ENCODE measurements around the gene SPATA1.

The SPATA1 gene

DNA sequence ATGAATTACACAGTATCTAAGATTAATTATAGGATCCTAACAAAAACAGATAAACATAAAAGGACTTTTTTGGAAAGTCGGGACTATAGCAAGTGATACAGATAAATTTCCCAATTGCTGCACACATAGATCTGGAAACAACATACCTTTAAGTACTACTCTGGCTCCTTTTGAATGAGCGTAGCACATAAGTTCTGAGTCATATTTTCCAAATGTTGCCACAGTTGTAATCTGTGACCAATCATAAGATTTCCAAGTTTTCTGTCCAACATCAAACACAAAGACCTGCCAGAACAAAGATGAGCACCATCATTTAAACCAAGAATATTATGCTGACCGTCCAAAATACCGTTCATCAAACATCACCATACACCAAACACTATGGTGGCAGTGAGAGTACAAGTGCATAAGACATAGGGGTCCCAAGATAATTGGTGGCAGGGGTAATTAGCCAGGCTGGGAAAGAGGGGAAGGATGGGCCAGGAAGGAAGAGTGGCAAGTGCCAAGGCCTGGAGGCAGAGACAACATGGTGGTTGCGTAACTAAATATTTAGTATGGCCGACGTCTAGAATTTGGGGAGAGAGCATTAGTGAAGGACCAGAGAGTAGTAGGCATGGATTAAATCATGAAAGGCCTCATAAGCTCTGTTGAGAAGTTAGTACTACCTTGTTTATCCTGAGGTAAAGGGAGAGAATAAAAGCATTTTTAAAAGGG, 64.4 kb downstream of the SPATA1 start:
- Histone ChIP-seq H3K27me3 (ENCODE audit: control insufficient read depth, insufficient read depth, low read length) (no peaks in the 10 kb centered on the region), H3K4me3 (ENCODE audit: low read length) (no peak overlapping the region), H3K9me3 (ENCODE audit: control insufficient read depth, insufficient read depth, low read length) (no peaks in the 10 kb centered on the region), H3K36me3 (ENCODE audit: control insufficient read depth, insufficient read depth, low read length) (no peaks in the 10 kb centered on the region; the same call in 1 of the 2 replicates), H3K27ac (ENCODE audit: low read length) (no peak overlapping the region), H3K4me1 (ENCODE audit: control insufficient read depth, insufficient read depth, low read length) (peaks cover 3% of the 10 kb centered on the region; the same call in 1 of the 2 replicates)
- WGBS (ENCODE audit: insufficient coverage, insufficient read length) = 100% methylated on average over 2 of the region's 7 CpGs
- no peak for DNase-seq (ENCODE audit: low read depth, low spot score)

DNA sequence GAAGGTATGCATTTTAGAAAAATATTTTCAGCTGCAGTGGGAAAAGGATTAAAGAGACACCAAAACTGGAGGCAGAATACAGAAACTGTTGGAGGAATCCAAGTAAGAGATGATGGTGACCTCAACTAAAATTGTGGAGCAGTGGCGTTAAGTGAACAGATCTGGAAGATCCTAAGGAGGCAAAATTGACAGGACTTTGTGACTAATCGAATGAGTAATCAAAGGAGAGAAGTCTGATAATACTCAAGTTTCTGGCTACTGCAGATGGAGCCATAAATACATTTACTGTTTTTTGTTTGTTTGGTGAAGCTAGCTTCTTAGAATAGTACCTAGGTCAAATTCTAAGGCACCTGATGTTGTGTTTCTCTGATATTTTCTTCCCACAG, 65.0 kb downstream of the SPATA1 start:
- no peak for DNase-seq (ENCODE audit: low read depth, low spot score)
- peaks cover 3% of the 10 kb centered on the region; the same call in 1 of the 2 replicates for H3K4me1 ChIP-seq (ENCODE audit: control insufficient read depth, insufficient read depth, low read length)
- no CpG with 5 or more reads among the region's 2 CpGs for WGBS (ENCODE audit: insufficient coverage, insufficient read length)
- no peak overlapping the region for H3K4me3 ChIP-seq (ENCODE audit: low read length)
- no peaks in the 10 kb centered on the region; the same call in 1 of the 2 replicates for H3K36me3 ChIP-seq (ENCODE audit: control insufficient read depth, insufficient read depth, low read length)
- H3K9me3 ChIP-seq (ENCODE audit: control insufficient read depth, insufficient read depth, low read length) = no peaks in the 10 kb centered on the region
- no peak overlapping the region for H3K27ac ChIP-seq (ENCODE audit: low read length)
- no peaks in the 10 kb centered on the region for H3K27me3 ChIP-seq (ENCODE audit: control insufficient read depth, insufficient read depth, low read length)

DNA sequence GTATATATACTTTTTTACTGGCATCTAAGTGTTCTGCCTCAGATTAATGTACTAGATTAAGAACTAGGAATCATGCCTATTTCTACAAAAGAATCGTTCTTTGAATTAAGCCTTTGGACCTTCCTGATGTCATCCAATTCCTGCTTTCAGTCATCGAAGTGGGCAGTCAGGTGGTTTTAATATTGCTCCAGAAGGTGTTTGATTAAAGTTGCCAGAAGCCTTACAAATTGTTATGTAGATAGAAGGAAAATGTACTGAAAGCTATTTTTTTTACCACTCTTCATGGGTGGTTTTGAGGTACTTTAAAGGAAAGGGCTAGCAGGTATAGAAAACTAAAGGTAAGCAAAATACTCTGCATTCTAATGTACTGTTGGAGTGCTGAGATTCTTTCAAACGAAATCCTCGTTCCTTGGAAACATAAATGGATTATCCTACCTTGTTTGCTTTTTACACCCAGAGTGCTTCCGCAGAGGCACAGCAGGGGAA, 67.3 kb downstream of the SPATA1 start:
- WGBS (ENCODE audit: insufficient coverage, insufficient read length) = no CpG with 5 or more reads among the region's 5 CpGs
- no peaks in the 10 kb centered on the region; the same call in 1 of the 2 replicates for H3K36me3 ChIP-seq (ENCODE audit: control insufficient read depth, insufficient read depth, low read length)
- no peaks in the 10 kb centered on the region for H3K27me3 ChIP-seq (ENCODE audit: control insufficient read depth, insufficient read depth, low read length)
- H3K9me3 ChIP-seq (ENCODE audit: control insufficient read depth, insufficient read depth, low read length) = no peaks in the 10 kb centered on the region
- H3K4me3 ChIP-seq (ENCODE audit: low read length) = peak overlapping the region; percentile 74; the same call in 1 of the 2 replicates
- peaks cover 3% of the 10 kb centered on the region; the same call in 1 of the 2 replicates for H3K4me1 ChIP-seq (ENCODE audit: control insufficient read depth, insufficient read depth, low read length)
- no peak overlapping the region for H3K27ac ChIP-seq (ENCODE audit: low read length)
- DNase-seq (ENCODE audit: low read depth, low spot score) = no peak

DNA sequence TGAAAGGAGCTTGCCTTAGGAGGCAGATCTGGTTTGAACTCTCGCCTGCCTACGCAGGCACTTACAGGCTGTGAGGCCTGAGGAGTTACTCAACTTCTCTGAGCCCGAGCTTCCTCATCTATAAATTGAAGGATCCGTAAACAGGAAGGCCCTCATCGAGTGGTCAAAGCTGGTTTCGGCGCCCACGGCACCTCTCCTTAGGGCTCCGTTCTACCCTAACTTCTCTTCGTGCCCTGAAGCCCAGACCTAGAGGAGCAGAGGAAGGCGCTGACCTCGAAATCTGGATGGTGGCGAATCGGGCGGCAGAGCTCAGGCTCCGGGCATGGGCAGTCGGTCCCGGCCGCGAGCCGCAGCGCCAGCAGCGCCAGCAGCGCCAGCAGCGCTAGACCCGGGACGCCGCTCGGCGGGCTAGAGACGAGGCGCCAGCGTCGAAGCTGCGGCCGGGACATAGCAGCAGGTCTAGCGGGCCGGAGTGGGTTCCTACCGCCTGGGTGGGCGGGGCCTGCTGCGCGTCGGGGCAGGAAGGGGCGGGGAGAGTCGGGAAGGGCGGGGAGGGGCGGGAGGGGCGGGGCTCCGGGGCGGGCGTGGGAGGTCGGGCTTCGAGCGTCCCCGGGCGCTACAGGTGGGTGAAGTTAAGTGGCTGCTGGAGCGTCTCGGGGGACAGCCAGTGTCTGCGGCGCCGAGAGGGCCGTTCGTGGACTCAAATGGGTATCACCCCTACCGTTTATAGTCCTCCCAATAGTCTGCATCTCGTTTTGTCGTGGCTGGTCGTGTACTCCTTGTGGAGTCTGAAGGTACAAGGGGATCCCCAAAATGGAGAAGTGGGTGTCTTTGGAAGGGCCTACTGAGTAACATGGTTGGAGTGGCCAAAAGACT, 68.0 kb downstream of the SPATA1 start, which contains the start of gene CTBS:
CTBS (minus strand) TSS at position 474 of the 876 bp plus-strand sequence; CDS start at position 449, 25 bp downstream.
- peak; percentile 60 for DNase-seq (ENCODE audit: low read depth, low spot score)
- Histone ChIP-seq H3K9me3 (ENCODE audit: control insufficient read depth, insufficient read depth, low read length) (no peaks in the 10 kb centered on the region), H3K4me1 (ENCODE audit: control insufficient read depth, insufficient read depth, low read length) (peaks cover 3% of the 10 kb centered on the region; the same call in 1 of the 2 replicates), H3K27me3 (ENCODE audit: control insufficient read depth, insufficient read depth, low read length) (no peaks in the 10 kb centered on the region), H3K4me3 (ENCODE audit: low read length) (peak within 1 kb of the TSS; percentile 74), H3K27ac (ENCODE audit: low read length) (no peak within 1 kb of the TSS), H3K36me3 (ENCODE audit: control insufficient read depth, insufficient read depth, low read length) (no peaks in the 10 kb centered on the region; the same call in 1 of the 2 replicates)
- no CpG with 5 or more reads among the region's 67 CpGs for WGBS (ENCODE audit: insufficient coverage, insufficient read length)

- no CpG with 5 or more reads among the region's 7 CpGs for WGBS (ENCODE audit: insufficient coverage, insufficient read length)
- Histone ChIP-seq H3K4me1 (ENCODE audit: control insufficient read depth, insufficient read depth, low read length) (peaks cover 3% of the 10 kb centered on the region; the same call in 1 of the 2 replicates), H3K27me3 (ENCODE audit: control insufficient read depth, insufficient read depth, low read length) (no peaks in the 10 kb centered on the region), H3K9me3 (ENCODE audit: control insufficient read depth, insufficient read depth, low read length) (no peaks in the 10 kb centered on the region), H3K27ac (ENCODE audit: low read length) (no peak overlapping the region), H3K4me3 (ENCODE audit: low read length) (no peak overlapping the region), H3K36me3 (ENCODE audit: control insufficient read depth, insufficient read depth, low read length) (no peaks in the 10 kb centered on the region)
- DNase-seq (ENCODE audit: low read depth, low spot score) = no peak
Observed at GRCh38 chr1:84574936-84575335, 68.8 kb downstream of the SPATA1 start.

- DNase-seq (ENCODE audit: low read depth, low spot score) = no peak
- Histone ChIP-seq H3K4me1 (ENCODE audit: control insufficient read depth, insufficient read depth, low read length) (no peaks in the 10 kb centered on the region), H3K9me3 (ENCODE audit: control insufficient read depth, insufficient read depth, low read length) (no peaks in the 10 kb centered on the region), H3K4me3 (ENCODE audit: low read length) (no peak overlapping the region), H3K36me3 (ENCODE audit: control insufficient read depth, insufficient read depth, low read length) (no peaks in the 10 kb centered on the region), H3K27me3 (ENCODE audit: control insufficient read depth, insufficient read depth, low read length) (no peaks in the 10 kb centered on the region), H3K27ac (ENCODE audit: low read length) (no peak overlapping the region)
- WGBS (ENCODE audit: insufficient coverage, insufficient read length) = no CpG with 5 or more reads among the region's 3 CpGs
Observed at GRCh38 chr1:84581648-84582047, 75.5 kb downstream of the SPATA1 start.

DNA sequence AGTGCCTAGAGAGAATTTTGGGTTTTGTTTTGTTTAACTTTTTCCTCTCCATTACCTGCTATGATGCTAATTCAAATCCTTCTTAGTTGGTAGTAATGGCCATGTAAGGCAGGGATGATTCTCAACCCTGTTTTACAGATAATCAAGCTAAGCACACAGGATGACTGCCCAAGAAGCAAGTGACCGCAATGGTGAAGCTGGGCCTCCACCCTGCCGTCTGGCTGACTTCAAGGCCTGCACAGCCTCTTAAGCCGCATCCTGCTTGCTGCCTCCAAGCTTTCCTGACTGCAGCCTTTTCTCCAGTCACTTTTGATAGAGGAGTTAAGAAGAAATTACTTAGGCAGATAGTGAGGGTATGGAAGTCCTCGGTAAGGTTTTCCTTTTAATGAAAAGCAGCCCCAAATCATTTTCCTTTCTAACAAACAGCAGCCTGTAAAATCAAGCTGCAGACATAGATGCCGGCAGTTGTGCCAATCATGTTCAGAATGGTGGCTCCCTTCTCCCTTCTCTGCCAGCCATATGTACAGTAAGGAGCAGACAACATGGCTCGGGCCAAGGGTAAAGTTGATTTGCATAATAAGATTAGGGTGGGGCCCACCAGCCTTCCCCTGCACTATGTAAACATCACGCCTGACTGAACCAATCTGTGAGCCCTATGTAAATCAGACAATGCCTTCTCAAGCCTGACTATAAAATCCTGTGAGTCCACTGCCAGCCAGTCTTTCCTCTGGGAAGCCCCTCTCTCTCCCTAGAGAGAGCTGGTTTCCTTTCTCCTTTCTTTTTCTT, 76.8 kb downstream of the SPATA1 start:
- no CpG with 5 or more reads among the region's 7 CpGs for WGBS (ENCODE audit: insufficient coverage, insufficient read length)
- Histone ChIP-seq H3K27me3 (ENCODE audit: control insufficient read depth, insufficient read depth, low read length) (no peaks in the 10 kb centered on the region), H3K4me1 (ENCODE audit: control insufficient read depth, insufficient read depth, low read length) (no peaks in the 10 kb centered on the region), H3K9me3 (ENCODE audit: control insufficient read depth, insufficient read depth, low read length) (no peaks in the 10 kb centered on the region), H3K27ac (ENCODE audit: low read length) (no peak overlapping the region), H3K4me3 (ENCODE audit: low read length) (no peak overlapping the region), H3K36me3 (ENCODE audit: control insufficient read depth, insufficient read depth, low read length) (no peaks in the 10 kb centered on the region)
- DNase-seq (ENCODE audit: low read depth, low spot score) = no peak

- no peaks in the 10 kb centered on the region for H3K4me1 ChIP-seq (ENCODE audit: control insufficient read depth, insufficient read depth, low read length)
- no peak overlapping the region for H3K4me3 ChIP-seq (ENCODE audit: low read length)
- no peaks in the 10 kb centered on the region for H3K27me3 ChIP-seq (ENCODE audit: control insufficient read depth, insufficient read depth, low read length)
- no peaks in the 10 kb centered on the region for H3K9me3 ChIP-seq (ENCODE audit: control insufficient read depth, insufficient read depth, low read length)
- no peaks in the 10 kb centered on the region for H3K36me3 ChIP-seq (ENCODE audit: control insufficient read depth, insufficient read depth, low read length)
- no peak for DNase-seq (ENCODE audit: low read depth, low spot score)
- no CpG with 5 or more reads among the region's 10 CpGs for WGBS (ENCODE audit: insufficient coverage, insufficient read length)
- H3K27ac ChIP-seq (ENCODE audit: low read length) = no peak overlapping the region
Observed at GRCh38 chr1:84583648-84584047, 77.5 kb downstream of the SPATA1 start.

DNA sequence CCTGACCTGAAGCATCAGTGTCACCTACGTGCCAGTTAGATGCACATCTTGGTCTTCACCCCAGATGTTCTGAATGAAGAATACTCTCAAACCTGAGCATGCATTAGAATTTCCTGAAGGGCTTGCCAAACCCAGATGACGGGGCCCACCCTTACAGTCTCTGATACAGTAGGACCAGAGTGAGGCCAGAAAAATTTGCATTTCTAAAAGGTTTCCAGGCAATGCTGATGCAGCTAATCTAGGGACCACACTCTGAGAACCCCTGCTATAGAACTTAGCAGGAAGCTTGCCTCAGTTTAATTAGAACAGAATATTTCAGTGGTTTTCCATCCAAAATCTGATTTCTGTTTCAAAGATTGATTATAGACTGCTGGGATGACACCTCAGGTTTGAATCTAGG, 77.9 kb downstream of the SPATA1 start:
- Histone ChIP-seq H3K27ac (ENCODE audit: low read length) (no peak overlapping the region), H3K4me1 (ENCODE audit: control insufficient read depth, insufficient read depth, low read length) (no peaks in the 10 kb centered on the region), H3K27me3 (ENCODE audit: control insufficient read depth, insufficient read depth, low read length) (no peaks in the 10 kb centered on the region), H3K9me3 (ENCODE audit: control insufficient read depth, insufficient read depth, low read length) (no peaks in the 10 kb centered on the region), H3K36me3 (ENCODE audit: control insufficient read depth, insufficient read depth, low read length) (no peaks in the 10 kb centered on the region), H3K4me3 (ENCODE audit: low read length) (no peak overlapping the region)
- DNase-seq (ENCODE audit: low read depth, low spot score) = no peak
- no CpG with 5 or more reads among the region's 2 CpGs for WGBS (ENCODE audit: insufficient coverage, insufficient read length)

DNA sequence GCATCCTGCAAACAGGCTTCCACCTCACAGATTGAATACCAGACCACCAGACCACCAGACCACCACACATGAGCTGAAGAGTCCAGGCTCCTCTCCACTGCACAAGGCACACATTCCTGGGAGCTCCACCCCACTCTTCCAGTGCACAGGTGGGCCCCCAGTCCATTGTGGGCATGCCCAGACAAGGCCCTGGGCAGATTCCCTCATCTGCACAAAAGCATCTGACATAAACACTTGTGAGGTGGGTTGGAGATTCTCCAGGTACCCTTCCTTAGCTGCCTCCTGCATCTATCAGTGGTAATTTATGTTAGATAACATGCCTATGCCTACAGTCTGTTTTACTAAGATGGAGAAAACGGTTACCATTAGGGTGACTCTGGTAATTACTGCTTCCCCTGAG, 79.6 kb downstream of the SPATA1 start:
- WGBS (ENCODE audit: insufficient coverage, insufficient read length) = no CpG with 5 or more reads among the region's 1 CpG

More for the DNA sequence above, 79.6 kb downstream of the SPATA1 start:
- Histone ChIP-seq H3K27me3 (ENCODE audit: control insufficient read depth, insufficient read depth, low read length) (no peaks in the 10 kb centered on the region), H3K9me3 (ENCODE audit: control insufficient read depth, insufficient read depth, low read length) (no peaks in the 10 kb centered on the region), H3K27ac (ENCODE audit: low read length) (no peak overlapping the region), H3K4me3 (ENCODE audit: low read length) (no peak overlapping the region), H3K36me3 (ENCODE audit: control insufficient read depth, insufficient read depth, low read length) (no peaks in the 10 kb centered on the region), H3K4me1 (ENCODE audit: control insufficient read depth, insufficient read depth, low read length) (no peaks in the 10 kb centered on the region)
- DNase-seq (ENCODE audit: low read depth, low spot score) = no peak
